Fibroblast of skin of abdomen (primary cell): ENCODE measurements around the gene CES4A.
"Not testable (repeated sequence)": the region's sequence is repeated elsewhere in the genome, so short reads cannot be mapped to it uniquely, and the experiment has no call there.

Source experiments
- DNase-seq: peaks from one replicate; pipeline ENCODE4 v3.0.0-alpha.2; 2013

Gene CES4A

DNA sequence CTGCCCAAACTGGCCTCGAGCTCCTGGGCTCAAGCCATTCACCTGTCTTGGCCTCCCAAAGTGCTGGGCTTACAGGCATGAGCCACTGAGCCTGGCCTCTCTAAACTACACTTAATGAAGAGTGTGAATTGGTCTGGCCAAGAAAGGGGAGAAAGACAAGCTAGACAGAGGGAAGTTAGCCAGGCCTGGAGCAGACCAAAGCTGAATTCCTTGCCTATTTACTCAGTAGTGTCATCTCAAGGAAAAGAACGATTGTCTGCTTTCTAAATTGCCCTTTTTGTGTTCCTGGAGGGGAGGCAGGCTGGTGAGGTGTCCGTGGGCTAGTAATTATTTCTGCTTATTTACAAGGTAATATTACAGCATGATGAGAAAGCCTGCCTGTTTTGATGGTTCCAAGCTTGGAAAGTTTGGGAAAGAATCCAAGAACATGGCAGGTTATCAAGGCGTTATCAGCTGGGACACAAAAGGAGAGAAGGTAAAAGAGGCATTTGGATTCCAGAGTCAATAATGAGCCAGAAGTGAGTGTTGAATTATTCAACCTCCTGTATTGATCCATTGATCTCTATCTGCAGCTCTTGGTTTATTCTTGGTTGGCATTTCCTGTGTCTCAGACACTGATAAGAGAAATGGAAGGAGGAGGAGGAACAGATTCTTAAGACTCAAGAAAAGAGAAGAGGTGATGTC lies 34.3 kb downstream of the CES4A start:
- peak; percentile 40 for DNase-seq

DNA sequence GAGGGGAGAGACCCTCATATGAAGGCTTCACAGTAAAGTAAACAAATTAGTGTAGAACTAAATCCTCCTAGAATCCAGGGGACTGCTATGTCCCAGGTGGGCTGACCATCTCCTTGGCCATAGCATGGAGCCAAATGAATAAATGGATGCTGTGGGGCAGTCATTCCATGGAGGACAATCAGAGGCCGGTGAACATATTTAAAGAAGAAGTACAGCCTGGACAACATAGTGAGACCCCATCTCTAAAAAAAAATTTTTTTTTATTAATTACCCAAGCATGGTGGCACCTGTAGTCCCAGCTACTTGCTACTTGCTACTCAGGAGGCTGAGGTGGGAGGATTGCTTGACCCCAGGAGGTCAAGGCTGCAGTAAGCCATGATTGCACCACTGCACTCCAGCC lies 35.3 kb downstream of the CES4A start:
- DNase-seq = no peak

DNA sequence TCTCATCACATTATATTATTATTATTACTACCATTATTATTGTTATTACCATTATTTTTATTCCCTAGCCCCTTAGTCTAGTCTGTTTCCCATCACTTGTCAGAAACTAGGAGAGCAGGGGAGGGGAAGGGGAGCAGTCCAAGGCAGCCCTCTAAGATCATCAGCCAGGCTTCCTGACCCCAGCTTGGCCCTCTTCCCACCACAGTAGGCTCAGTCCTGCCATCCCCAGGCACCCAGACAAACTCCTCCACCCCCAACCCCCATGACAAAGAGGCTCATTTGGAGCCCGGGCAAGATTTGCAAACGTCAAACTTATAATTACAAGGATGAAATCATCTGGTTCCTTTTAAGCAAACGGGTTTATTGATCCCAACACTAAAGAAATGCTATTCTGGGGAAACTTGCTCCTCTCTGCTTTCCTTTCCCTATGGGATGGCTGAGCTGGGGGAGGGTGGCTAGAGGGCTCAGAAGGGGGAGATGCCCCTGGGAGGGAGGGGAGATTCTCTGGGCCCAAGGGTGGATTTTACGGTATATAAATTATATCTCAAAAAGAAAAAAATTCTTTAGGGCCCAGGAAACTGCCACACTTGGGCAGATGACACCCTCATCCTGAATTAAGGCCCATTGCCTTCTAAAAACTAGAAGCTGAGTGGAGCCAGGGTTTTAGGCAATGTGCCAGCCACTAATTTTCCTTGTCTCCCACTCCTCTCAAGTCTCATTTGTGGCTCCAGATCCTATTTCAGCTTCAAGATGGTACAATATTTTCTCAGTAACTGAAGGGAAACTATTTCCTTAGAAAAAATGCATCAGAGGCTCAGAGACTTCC lies 36.2 kb downstream of the CES4A start:
- DNase-seq = no peak

DNA sequence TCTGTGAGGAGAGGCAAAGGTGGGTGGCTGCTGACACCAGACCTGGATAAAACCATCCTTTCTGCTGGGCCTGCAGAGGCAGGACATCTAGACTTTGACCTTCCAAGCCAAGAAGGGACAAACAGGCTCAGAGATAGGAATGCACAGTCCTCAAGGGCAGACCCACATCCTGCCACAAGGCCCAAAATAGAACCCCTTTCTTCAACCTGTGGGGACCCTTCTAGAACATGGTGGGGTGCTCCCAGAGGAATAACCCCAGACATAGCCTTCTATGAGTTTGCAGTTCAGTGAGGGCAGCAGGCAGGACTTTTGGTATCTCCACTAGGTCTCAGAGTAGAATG lies 36.8 kb downstream of the CES4A start:
- no peak for DNase-seq

DNA sequence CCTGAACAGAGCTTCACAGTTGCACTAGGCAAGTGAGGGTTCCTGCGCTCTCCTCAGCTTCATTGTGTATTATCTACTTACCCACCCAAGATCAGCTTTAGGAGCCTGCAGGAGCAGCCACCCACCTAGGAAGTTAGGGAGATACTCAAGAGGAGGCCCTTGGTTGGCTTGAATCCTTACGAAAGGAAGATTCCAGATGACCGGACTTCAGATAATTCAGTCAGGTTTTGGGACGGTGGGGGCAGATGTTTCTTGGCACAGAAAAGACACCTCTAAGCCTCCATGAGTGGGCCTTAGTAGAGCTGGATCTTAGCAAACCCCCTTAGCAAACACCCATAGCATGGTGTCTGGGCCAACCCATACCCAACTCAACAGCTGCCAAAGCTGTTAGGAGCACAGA lies 38.2 kb downstream of the CES4A start:
- DNase-seq = no peak

DNA sequence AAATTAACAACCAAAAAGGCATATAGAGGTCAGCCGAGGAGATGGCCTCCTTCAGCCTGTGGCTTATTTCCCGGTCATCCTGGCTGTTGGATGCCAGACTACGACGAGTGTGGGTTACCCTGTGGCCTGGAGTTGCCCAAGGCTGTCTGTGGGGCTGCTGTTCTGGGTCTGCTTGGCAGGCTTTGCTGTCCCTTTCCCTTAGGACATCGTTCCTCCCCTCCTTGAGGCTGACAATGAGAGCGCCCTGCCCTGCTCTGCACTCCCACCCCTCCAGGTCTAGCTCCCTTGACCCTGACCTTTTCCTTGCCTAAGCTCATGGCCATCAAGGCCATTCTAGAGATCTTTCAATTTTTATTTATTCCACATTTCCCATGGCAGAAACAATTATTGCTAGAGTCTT lies 38.7 kb downstream of the CES4A start:
- DNase-seq = no peak

DNA sequence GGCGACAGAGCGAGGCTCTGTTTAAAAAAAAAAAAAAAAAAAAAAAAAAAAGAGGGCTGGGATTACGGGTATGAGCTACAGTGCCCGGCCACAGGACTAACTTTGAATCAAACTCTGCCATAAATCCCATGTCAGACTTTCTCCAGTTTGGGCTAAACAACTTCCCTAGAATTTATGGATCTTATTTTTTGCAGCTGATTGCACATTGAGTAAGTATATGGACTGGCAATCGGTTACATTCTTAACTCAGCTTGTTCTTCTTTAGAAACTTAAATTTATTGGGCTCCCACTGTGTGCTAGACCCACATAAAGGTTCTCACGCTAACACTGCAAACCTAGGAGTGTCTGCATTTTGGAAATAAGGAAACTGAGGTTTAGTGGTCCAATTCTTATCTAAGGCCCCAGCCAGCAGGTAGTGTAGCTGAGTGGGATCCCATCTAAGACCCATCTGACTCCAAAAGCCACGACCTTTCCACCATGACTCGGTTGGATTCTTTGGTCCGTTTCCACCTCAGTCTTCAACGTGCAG lies 39.8 kb downstream of the CES4A start:
- DNase-seq = no peak

DNA sequence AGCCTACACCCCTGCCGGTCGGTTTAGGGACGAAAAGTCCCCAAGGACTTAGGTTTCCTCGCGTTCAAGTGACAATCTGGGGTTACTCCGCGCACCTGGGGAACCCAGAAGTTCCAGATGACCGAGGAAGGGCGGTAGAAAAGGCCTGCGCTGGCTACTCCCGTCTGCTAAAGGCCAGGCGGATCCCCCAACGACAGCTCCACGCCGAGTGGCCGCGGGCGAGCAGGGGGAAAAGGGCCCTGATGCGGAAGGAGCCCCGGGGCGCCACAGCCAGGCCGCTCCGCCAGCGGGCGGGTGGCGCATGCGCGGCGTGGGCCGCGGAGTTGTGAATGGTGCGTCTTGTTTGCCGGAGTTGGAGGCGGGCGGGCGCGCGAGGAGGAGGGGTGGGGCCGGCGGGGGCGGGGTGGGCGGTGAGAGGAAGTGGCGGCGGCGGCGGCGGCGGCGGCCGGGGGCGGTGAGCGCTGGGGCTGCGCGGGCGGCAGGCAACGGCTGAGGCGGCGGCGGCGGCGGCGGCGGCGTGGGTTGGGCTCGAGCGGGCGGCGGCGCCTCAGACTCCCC lies 40.4 kb downstream of the CES4A start, which contains the start of gene CBFB:
Gene CBFB (plus strand): TSS at position 454 of the 558 bp plus-strand sequence. CDS start 259 bp downstream, outside the sequence.
- peak; percentile 94 for DNase-seq

DNA sequence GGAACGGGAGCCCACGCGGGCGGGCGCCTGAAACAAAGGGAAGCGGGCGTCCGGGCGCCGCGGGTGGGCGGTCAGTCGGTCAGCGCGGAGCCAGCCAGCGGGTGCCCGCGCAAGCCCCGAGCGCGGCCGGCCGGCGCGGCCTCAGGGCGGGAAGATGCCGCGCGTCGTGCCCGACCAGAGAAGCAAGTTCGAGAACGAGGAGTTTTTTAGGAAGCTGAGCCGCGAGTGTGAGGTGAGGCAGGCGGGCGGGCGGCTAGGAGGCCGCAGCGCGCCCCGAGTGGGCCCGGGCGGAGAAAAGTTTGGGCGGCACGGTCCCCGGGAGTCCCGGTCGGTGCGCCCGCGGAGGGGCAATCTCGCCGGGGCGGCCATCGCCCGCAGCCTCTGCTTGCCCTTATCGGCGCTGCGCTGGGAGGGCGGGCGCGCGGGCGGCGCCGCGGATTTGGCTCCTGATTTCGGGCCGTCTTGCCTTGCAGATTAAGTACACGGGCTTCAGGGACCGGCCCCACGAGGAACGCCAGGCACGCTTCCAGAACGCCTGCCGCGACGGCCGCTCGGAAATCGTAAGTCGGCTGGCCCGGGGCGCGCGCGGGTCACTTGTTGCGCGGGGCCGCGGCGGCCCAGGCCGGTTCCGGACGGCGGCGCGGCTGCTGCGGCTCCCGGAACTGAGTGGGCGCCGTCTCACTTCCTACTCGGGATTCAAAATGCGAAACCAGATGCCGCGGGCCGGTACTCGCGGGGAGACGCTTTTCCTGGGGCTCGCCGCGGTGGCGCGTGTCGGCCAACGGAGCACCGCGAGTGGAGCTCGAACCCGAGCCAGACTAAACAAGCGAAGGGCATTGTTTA lies 41.1 kb downstream of the CES4A start:
- DNase-seq = peak; percentile 38

DNA sequence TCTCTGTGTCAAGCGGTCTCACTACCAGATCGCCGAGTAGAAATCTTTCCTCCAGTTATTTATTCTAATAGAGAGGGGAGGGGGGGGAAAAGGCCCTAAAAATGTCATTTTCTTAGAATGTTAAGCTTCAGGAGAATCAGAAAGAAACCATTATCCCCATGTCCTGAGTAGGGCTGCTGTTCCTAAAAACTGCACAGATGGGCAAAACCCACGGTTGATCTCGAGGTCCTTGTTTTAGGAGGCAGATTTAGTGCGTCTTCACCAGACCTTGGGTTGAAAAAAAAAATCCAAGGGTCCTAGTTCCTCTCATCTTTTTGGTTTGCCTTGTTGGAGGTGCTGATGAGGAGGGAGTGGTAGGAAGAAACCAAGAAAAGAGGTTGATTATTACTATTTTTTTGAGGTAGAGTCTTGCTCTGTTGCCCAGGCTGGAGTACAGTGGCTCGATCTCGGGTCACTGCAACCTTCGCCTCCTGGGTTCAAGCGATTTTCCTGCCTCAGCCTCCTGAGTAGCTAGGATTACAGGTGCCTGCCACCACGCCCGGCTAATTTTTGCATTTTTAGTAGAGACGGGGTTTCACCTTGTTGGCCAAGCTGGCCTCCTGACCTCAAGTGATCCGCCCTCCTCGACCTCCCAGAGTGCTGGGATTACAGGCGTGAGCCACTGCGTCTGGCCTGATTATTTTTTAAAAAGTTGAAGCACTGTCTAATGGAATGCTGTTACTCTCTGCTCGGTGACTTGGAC lies 42.0 kb downstream of the CES4A start:
- no peak for DNase-seq

DNA sequence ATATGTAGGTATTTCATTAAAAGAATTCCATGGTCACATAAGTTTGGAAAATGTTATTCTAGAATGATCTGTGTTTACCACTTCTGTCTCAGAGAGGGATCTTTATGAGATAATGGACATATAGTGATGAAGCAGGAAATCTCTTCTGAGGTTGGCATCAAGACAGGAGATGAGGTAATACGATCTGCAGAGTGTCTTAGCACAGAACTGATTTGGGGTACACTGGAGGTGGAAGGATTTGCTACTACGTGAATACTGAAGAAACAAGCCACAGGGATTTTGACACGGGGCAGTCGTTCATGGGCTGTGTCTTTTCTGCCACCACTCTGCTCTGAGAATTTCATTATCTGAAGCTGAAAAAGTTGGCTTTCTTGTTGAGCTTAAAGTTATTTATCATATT lies 46.1 kb downstream of the CES4A start:
- peak; percentile 32 for DNase-seq

DNA sequence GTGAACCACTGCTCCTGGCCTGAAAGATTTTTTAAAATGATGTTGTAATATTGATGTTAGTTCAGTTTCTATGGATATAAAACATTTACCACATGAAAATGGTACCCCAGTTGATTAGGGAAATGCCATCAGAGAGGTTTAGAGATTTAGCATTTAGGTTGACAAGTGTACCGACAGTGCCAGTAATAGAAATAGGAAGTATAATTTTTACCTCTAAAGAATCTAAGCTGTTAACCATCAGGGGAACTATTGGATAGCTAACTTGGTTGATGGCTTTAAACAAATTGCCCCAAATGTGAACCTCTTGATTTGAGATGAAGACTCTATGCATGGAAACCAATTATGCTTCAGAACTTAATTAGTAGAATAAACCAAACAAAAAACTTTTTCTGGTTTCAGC lies 47.0 kb downstream of the CES4A start:
- DNase-seq = no peak

DNA sequence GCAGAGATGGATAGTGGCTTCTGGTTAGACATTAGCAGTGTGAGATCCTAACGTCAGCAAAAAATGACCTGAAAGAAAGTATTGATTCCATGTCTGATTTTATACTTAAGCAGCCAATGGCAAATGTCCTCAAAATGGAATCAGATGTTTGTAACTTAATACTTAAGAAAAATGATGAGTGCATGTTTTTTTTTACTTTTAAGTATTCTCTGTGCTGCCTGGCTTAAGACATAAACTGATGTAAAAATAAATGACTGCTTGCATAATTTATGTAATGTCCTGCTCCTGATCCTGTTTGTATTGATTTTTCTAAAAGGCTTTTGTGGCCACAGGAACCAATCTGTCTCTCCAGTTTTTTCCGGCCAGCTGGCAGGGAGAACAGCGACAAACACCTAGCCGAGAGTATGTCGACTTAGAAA lies 47.9 kb downstream of the CES4A start:
- DNase-seq = peak; percentile 17

DNA sequence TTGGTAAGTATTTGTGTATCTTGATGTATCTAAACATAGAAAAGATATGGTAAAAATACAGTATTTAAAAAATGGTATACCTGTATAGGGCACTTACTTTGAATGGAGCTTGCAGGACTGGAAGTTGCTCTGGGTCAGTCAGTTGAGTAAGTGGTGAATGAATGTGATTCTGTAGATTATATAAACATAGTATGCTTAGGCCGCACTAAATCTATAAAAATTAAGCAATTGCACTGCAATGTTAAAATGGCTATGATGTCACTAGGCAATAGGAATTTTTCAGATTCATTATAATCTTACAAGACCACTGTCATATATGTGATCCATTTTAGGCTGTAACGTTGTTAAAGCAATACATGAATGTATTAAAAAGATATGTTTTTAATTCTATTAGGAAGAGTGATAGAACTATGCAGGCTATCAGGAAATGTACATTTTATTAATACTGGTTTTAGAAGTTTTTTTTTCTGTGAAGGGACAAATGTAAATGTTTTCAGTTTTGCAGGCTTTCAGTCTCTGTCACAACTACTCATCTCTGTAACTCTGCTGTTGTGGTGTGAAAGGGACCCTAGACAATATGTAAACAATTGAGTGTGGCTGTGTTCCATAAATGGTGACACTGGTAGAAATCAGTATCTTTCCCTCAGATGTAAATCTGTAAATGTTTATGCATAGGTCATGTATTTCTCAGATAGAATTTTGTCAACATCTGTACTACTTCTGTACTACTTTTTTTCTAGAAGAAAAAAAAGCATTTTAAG lies 51.1 kb downstream of the CES4A start:
- DNase-seq = no peak

DNA sequence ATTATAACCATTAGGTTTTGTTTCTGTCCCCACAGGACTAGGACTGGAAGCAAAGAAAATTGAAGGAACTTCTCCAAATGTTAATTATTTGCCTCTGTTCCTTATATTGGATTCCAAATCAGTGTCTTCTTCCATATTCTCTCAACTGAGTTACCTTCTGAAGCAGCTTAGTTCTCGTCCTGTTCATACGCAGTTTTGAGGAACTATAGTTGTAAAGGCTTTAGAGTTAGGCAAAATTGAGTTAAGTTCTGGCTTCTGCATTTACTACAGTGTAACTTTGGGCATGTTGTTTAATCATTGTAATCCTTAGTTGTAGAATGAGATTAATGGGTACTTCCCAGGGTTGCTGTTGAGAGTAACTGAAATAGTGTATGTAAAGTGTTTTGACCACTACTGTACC lies 51.8 kb downstream of the CES4A start:
- DNase-seq = no peak

DNA sequence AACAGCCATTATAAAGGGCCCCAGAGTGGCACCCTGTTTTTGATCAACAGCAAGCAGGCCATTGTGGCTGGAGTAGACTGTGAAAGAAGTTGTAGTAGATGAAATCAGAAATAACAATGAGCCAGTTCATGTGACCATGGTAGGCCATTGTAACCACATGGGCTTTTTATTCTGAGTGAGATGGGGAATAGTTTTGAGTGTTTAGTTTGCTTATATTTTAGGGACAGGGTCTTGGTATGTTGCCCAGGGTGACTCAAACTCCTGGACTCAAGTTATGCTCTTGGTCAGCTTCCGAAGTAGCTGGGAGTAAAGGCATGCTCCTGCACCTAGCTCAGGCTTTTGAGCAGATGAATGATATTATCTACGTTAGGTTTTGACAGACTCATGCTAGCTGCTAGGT lies 52.5 kb downstream of the CES4A start:
- DNase-seq = peak; percentile 24

DNA sequence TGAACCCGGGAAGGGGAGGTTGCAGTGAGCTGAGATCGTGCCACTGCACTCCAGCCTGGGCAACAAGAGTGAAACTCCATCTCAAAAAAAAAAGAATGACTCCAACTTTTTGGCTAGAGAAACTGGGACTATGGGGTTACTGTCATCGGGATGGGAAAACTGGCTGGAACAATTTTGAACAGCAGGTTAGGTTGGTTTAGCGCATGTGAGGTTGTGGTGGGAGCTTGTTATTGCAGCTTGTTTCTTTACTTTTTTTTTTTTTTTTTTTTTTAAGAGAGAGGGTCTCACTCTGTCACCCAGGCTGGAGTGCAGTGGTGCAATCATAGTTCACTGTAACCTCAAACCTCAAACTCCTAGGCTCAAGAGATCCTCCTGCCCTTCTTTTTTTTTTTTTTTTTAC lies 53.1 kb downstream of the CES4A start:
- not testable (repeated sequence) for DNase-seq

DNA sequence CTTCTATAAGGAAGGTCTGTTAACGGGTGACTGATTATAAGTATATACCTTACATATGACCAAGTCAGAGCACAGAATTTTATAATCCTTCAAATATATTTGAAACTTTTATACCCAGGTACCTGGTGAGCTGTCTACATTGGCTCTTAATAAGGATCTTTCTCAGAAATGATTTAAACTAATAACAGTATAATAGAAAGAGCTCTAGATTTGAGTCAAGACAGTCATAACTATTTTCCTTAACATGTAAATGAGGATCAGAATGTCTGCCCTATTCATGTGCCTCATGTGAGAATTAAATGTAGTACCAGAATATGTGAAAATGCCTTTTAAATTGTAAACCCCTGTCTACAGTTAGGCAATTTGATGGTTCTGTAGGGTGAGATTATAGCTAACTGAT lies 55.0 kb downstream of the CES4A start:
- DNase-seq = no peak

DNA sequence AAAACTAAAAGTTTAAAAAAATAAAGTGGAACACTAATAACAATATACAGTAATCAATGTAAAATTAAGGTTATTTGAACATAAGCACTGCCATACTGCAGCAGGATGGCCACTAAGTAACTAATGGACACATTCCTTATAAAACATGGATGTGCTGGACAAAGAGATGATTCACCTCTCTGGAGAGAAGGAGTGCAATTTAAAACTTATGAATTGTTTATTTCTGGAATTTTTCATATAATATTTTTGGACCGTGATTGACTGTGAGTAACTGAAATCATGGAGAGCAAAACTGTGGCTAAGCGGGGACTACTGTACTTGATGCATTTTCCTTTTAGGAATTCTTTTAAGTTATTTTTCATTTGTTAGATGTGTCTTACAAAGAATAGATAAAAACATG lies 62.4 kb downstream of the CES4A start:
- no peak for DNase-seq

DNA sequence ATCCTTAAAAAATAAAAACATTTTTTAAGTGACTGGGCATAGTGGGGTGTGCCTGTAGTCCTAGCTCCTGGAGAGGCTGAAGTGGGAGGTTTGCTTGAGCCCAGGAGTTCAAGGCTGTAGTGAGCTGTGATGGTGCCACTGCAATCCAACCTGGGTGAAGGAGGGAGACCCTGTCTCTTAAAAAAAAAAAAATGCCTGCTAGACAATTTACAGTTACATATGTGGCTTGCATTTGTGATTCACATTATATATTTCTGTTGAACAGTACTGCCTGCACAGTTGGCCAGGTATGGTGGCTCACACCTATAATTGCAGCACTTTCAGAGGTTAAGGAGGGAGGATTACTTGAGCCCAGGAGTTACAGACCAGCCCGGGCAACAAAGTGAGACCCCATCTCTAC lies 64.0 kb downstream of the CES4A start:
- DNase-seq = no peak

DNA sequence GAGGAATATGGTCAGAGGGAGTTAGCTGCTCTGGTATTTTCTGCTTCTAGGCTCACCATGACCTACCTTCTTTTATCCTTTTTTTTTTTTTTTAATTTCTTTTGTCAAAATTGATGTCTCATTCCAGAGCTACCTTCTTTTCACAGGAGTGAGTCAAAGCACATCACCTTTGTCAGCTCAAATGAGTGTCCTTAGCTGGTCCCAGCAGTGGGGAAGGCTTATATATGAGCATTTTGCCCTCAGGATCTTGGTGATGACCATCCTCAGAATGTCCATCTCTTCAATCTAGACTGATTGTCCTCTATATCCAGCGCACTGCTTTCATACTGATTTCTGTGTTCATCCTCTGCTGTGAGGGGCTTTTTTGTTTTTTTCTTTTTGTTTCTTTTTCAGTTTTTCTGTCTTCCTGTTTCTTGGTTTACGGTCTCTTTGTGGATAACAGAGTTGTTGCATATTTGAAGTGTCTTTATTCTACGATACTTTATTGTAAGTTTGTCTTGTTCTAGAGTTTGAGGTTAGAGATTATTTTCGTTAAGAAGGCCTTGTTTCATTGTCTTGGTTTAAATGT lies 65.5 kb downstream of the CES4A start:
- no peak for DNase-seq
